Central memory CD8-positive, alpha-beta T cell (primary cell): ENCODE results near the gene VWA5B2.

Experiments
- ATAC-seq: fragments of 150-1000 bp; cut with Tn5 transposase; replicated peaks from 2 replicates; pipeline ENCODE4 v1.10.0; 2022; ENCODE audit warnings: mild to moderate bottlenecking, moderate FRiP score, moderate number of reproducible peaks; ENCODE audit not compliant: poor library complexity, severe bottlenecking; ENCODE audit errors: extremely low read depth
- DNase-seq, 2 donors: peaks; one replicate each; pipeline ENCODE4 v3.0.0; 2021; ENCODE audit warnings: low spot score in 2 of 2
- H3K27ac Mint-ChIP-seq: one replicate; pipeline ENCODE4 v1.8.0; 2022; ENCODE audit warnings: low read depth, mild to moderate bottlenecking, moderate library complexity, mixed read lengths
- H3K27me3 Mint-ChIP-seq: one replicate; pipeline ENCODE4 v1.8.0; 2022; ENCODE audit warnings: mixed read lengths
- H3K36me3 Mint-ChIP-seq: one replicate; pipeline ENCODE4 v1.8.0; 2022; ENCODE audit warnings: mild to moderate bottlenecking, moderate library complexity, mixed read lengths; ENCODE audit not compliant: insufficient read depth
- H3K4me1 Mint-ChIP-seq: one replicate; pipeline ENCODE4 v1.8.0; 2022; ENCODE audit warnings: mixed read lengths
- H3K4me3 Mint-ChIP-seq: one replicate; pipeline ENCODE4 v1.8.0; 2022; ENCODE audit warnings: mild to moderate bottlenecking, moderate library complexity, mixed read lengths
- H3K9me3 Mint-ChIP-seq: one replicate; pipeline ENCODE4 v1.8.0; 2022; ENCODE audit warnings: mixed read lengths

Gene VWA5B2

GRCh38 chr3:184229394-184230080 lies at the start of gene VWA5B2:
Gene VWA5B2, plus strand, starts transcription at chr3:184229585. Its CDS starts 944 bp downstream, at chr3:184230529.
- peak within 1 kb of the TSS; percentile 77 for H3K4me3 Mint-ChIP-seq
- H3K9me3 Mint-ChIP-seq: no peaks in the 10 kb centered on the region
- DNase-seq: peak; percentile 47 to 56
- no peak within 1 kb of the TSS for H3K27ac Mint-ChIP-seq
- peaks cover 16% of the 10 kb centered on the region for H3K4me1 Mint-ChIP-seq
- H3K36me3 Mint-ChIP-seq: no peaks in the 10 kb centered on the region
- H3K27me3 Mint-ChIP-seq: peaks cover 69% of the 10 kb centered on the region
- peak; percentile 88 for ATAC-seq

DNA sequence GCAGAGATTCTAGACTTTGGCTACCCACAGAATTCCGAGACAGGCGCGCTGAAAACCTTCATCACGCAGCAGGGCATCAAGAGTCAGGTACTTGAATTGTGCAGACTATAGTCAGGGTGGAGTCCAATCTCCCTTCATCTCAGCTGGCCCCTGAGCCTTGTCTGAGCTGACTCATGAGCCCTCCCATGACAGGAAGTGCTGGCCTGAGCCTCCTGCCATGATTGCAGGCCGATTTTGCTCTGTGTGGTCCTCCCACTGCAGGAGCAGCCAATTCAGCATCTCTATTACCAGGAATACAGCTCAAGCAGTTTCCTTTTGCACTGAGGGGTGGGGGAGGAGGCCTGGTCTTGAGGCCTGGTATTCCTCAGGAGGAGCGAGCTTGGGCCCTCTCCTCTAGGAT lies 49.2 kb upstream of the VWA5B2 start:
- H3K9me3 Mint-ChIP-seq: no peaks in the 10 kb centered on the region
- H3K4me1 Mint-ChIP-seq: peaks cover 27% of the 10 kb centered on the region
- no peak overlapping the region for H3K4me3 Mint-ChIP-seq
- no peak for DNase-seq
- H3K36me3 Mint-ChIP-seq: peaks cover 33% of the 10 kb centered on the region
- H3K27me3 Mint-ChIP-seq: no peaks in the 10 kb centered on the region
- ATAC-seq: no peak
- H3K27ac Mint-ChIP-seq: no peak overlapping the region

- H3K9me3 Mint-ChIP-seq: no peaks in the 10 kb centered on the region
Measured at GRCh38 chr3:184181596-184181995, 47.8 kb upstream of the VWA5B2 start.

GRCh38 chr3:184183679-184184078 lies 45.7 kb upstream of the VWA5B2 start:
- Mint-ChIP-seq H3K4me1 (peaks cover 33% of the 10 kb centered on the region), H3K36me3 (peaks cover 34% of the 10 kb centered on the region), H3K4me3 (no peak overlapping the region), H3K27ac (no peak overlapping the region), H3K9me3 (no peaks in the 10 kb centered on the region), H3K27me3 (no peaks in the 10 kb centered on the region)
- DNase-seq (no peak), ATAC-seq (no peak)

More at GRCh38 chr3:184181596-184181995, 47.8 kb upstream of the VWA5B2 start:
- H3K27me3 Mint-ChIP-seq: no peaks in the 10 kb centered on the region
- peaks cover 34% of the 10 kb centered on the region for H3K36me3 Mint-ChIP-seq
- H3K4me1 Mint-ChIP-seq: peaks cover 22% of the 10 kb centered on the region
- H3K4me3 Mint-ChIP-seq: no peak overlapping the region
- H3K27ac Mint-ChIP-seq: no peak overlapping the region
- ATAC-seq: no peak
- no peak for DNase-seq

GRCh38 chr3:184184546-184185230 lies 44.7 kb upstream of the VWA5B2 start:
- Mint-ChIP-seq H3K27me3 (no peaks in the 10 kb centered on the region), H3K9me3 (no peaks in the 10 kb centered on the region), H3K4me3 (peak overlapping the region; percentile 89), H3K4me1 (peaks cover 39% of the 10 kb centered on the region), H3K27ac (peak overlapping the region; percentile 86), H3K36me3 (peaks cover 35% of the 10 kb centered on the region)
- DNase-seq: no peak
- no peak for ATAC-seq

DNA sequence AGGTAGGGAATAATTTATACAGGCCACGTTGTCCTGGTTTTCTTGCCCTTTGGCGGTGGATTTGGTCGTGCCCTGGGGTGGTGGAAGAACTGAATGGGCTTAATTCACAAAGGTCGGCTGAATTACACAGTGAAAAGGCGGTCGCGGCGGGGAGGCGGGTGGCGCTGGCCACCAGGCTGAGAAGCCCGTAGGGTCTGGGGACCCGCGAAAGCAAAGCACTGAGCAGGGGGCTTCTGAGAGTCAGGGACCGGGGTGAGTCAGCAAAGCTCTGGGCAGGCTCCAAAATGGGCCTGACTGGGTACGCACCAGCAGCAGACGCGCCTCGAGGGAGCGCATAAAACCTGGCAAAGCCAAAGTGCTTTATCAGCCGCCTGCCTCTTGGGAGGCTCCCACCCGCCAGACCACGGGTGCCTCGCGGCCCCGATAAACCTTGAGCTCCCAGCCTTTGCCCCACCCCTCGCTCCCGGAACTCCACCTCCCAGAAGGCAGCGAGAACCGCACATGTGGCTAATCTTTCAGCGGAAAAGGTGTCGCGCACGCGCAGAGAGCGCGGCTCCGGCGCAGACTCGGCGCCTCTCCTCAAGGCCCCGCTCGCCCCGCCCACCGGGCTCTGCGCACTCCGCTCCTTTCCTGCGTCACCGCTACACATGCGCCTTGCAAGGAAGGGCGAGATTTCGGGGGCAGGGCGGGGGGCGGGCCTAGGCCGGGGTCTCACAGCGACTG lies 43.8 kb upstream of the VWA5B2 start:
- Mint-ChIP-seq H3K27me3 (no peaks in the 10 kb centered on the region), H3K4me3 (peak overlapping the region; percentile 89), H3K4me1 (peaks cover 39% of the 10 kb centered on the region), H3K36me3 (peaks cover 38% of the 10 kb centered on the region), H3K27ac (peak overlapping the region; percentile 86), H3K9me3 (no peaks in the 10 kb centered on the region)
- DNase-seq: peak; percentile 98 to 99
- peak; percentile 87 for ATAC-seq

- ATAC-seq: peak; percentile 17
- H3K27ac Mint-ChIP-seq: peak within 1 kb of the TSS; percentile 86
- peaks cover 40% of the 10 kb centered on the region for H3K36me3 Mint-ChIP-seq
- H3K4me3 Mint-ChIP-seq: peak within 1 kb of the TSS; percentile 89
- no peaks in the 10 kb centered on the region for H3K27me3 Mint-ChIP-seq
- H3K9me3 Mint-ChIP-seq: no peaks in the 10 kb centered on the region
- DNase-seq: peak in 1 of 2 donors; percentile 21
- peaks cover 39% of the 10 kb centered on the region for H3K4me1 Mint-ChIP-seq
Measured at GRCh38 chr3:184186184-184186901, 43.0 kb upstream of the VWA5B2 start, which contains the start of gene ABCF3. Gene ABCF3, plus strand, starts transcription at chr3:184186199. Its CDS starts 9 bp downstream, at chr3:184186208.

- ATAC-seq: no peak
- H3K27ac Mint-ChIP-seq: peak overlapping the region; percentile 86
- no peak for DNase-seq
- H3K4me3 Mint-ChIP-seq: peak overlapping the region; percentile 89
- H3K27me3 Mint-ChIP-seq: no peaks in the 10 kb centered on the region
- peaks cover 39% of the 10 kb centered on the region for H3K4me1 Mint-ChIP-seq
- peaks cover 44% of the 10 kb centered on the region for H3K36me3 Mint-ChIP-seq
- no peaks in the 10 kb centered on the region for H3K9me3 Mint-ChIP-seq
Measured at GRCh38 chr3:184186902-184187207, 42.5 kb upstream of the VWA5B2 start.

DNA sequence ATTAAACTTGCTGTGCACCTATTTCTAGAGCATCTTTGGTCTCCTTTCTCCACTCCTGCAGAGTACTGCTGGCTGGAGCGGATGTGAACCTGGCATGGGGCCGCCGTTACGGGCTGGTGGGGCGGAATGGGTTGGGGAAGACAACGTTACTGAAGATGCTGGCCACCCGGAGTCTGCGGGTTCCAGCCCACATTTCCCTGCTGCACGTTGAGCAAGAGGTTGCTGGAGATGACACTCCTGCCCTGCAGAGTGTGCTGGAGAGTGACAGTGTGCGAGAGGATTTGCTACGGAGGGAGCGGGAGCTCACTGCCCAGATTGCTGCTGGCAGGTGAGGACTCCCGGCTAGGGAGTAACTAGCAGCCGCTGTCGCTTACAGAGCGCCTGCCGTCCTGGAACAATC lies 41.3 kb upstream of the VWA5B2 start:
- ATAC-seq (no peak), DNase-seq (no peak)
- no peaks in the 10 kb centered on the region for H3K27me3 Mint-ChIP-seq
- H3K27ac Mint-ChIP-seq: no peak overlapping the region
- peak overlapping the region; percentile 89 for H3K4me3 Mint-ChIP-seq
- peaks cover 54% of the 10 kb centered on the region for H3K36me3 Mint-ChIP-seq
- peaks cover 46% of the 10 kb centered on the region for H3K4me1 Mint-ChIP-seq
- H3K9me3 Mint-ChIP-seq: no peaks in the 10 kb centered on the region

DNA sequence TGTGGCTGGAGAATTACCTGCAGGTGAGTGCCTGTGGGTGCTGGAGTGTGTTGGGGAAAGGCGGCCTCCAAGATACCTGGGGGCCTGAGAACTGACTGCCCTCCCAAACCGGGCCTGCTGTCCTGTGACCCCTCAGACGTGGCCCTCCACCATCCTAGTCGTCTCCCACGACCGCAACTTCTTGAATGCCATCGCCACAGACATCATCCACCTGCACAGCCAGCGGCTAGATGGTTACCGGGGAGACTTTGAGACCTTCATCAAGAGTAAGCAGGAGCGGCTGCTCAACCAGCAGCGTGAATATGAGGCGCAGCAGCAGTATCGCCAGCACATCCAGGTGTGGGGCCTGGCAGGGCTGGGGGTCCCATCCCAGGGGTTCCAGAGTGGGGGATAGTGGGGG lies 40.0 kb upstream of the VWA5B2 start:
- H3K36me3 Mint-ChIP-seq: peaks cover 60% of the 10 kb centered on the region
- no peaks in the 10 kb centered on the region for H3K27me3 Mint-ChIP-seq
- no peak overlapping the region for H3K27ac Mint-ChIP-seq
- DNase-seq: no peak
- H3K4me3 Mint-ChIP-seq: no peak overlapping the region
- peaks cover 46% of the 10 kb centered on the region for H3K4me1 Mint-ChIP-seq
- no peak for ATAC-seq
- no peaks in the 10 kb centered on the region for H3K9me3 Mint-ChIP-seq

DNA sequence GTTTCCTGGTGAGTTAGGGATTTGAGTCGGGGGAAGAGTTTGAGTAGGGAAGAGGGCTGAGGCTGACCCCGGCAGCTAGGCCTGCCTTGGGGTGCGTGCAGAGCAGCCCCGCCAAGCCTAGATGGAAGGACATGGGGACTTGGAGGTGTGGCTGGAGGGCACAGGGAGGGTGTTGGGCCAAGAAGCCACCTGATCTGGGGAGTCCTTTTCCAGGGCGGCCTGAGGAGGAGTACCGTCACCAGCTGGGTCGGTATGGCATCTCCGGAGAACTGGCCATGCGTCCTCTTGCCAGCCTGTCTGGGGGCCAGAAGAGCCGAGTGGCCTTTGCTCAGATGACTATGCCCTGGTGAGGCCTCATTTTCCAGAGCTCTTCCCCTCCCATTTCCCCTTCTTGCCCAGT lies 36.5 kb upstream of the VWA5B2 start:
- Mint-ChIP-seq H3K36me3 (peaks cover 54% of the 10 kb centered on the region), H3K27me3 (no peaks in the 10 kb centered on the region), H3K4me3 (no peak overlapping the region), H3K27ac (no peak overlapping the region), H3K9me3 (no peaks in the 10 kb centered on the region), H3K4me1 (peaks cover 21% of the 10 kb centered on the region)
- DNase-seq (no peak), ATAC-seq (no peak)

DNA sequence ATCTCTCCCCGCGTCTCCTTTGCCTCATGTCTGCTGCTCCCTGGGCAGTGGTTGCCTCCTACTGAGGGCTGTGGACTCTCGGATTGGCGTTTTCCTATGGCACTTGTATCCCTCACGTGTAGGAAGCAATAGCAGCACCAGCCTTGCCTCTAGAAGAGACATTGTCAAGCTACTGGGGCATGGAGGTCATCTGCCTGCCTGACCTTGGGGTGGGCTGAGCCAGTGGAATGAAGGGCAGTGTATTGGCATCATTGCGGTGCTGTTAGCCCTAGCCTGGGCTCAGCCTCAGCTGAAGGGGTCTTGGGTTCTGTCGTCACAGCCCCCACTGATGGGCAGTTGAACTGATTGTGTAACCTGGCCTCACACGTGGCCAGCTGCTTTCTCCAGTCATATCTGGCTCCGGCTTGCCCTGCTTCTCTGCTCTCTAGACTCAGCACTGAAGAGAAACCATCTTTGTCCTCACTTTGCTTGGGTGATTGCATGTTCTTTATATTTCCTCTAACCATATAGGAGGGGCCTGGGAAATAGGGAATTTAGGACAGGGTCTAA lies 35.3 kb upstream of the VWA5B2 start:
- DNase-seq (no peak), ATAC-seq (no peak)
- no peak overlapping the region for H3K4me3 Mint-ChIP-seq
- H3K4me1 Mint-ChIP-seq: peaks cover 9% of the 10 kb centered on the region
- H3K9me3 Mint-ChIP-seq: no peaks in the 10 kb centered on the region
- no peak overlapping the region for H3K27ac Mint-ChIP-seq
- H3K27me3 Mint-ChIP-seq: no peaks in the 10 kb centered on the region
- peaks cover 48% of the 10 kb centered on the region for H3K36me3 Mint-ChIP-seq
